ENCODE results near the gene FBXO17.
"Not testable (repeated sequence)": the region's sequence is repeated elsewhere in the genome, so short reads cannot be mapped to it uniquely, and the experiment has no call there.

Gene FBXO17

GRCh38 chr19:38979812-38980211, 4.3 kb upstream of the FBXO17 start:
- no peak for DNase-seq

GRCh38 chr19:38978326-38978689, 2.8 kb upstream of the FBXO17 start:
- no peak for DNase-seq

DNA sequence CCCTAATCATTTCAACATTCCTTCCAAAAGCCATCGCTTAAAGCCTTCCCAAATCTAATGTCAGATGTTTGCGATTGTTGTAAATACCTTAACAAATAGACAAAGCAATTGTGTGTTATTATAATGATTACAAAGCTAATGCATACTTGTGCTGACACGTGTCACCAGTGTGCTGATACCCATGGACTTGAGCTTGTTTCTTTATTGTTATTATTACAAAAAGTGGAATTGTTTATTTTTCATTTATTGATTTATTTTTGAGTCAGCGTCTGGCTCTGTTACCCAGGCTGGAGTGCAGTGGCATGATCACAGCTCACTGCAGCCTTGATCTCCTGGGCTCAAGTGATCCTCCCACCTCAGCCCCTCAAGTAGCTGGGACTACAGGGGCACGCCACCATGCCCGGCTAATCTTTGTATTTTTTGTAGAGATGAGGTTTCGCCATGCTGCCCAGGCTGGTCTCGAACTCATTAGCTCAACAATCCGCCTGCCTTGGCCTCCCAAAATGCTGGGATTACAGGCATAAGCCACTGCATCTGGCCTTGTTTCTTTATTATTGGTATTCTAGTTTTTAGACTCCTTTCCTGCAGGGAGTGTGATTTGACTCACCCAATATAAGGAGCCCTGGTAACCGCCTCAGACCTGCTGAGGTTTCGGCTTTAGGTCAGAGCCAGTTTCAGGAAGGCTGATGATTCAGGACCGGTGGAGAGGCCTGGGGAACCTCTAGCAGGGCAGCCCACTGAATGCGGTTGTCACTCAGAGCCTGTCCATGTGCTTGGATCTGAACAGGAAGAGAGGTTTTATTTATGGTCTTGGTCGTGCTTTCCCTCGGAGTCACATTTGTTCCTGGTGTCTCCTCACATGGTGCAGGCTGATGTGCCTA, 2.1 kb upstream of the FBXO17 start:
- DNase-seq, result no peak

GRCh38 chr19:38975861-38976271, 324 bp upstream of the FBXO17 start:
- DNase-seq, result no peak

- DNase-seq, result no peak
These were observed 823 bp downstream of the FBXO17 start for GRCh38 chr19:38974624-38975213.

GRCh38 chr19:38971672-38972071, 3.9 kb downstream of the FBXO17 start:
- DNase-seq, result no peak

DNA sequence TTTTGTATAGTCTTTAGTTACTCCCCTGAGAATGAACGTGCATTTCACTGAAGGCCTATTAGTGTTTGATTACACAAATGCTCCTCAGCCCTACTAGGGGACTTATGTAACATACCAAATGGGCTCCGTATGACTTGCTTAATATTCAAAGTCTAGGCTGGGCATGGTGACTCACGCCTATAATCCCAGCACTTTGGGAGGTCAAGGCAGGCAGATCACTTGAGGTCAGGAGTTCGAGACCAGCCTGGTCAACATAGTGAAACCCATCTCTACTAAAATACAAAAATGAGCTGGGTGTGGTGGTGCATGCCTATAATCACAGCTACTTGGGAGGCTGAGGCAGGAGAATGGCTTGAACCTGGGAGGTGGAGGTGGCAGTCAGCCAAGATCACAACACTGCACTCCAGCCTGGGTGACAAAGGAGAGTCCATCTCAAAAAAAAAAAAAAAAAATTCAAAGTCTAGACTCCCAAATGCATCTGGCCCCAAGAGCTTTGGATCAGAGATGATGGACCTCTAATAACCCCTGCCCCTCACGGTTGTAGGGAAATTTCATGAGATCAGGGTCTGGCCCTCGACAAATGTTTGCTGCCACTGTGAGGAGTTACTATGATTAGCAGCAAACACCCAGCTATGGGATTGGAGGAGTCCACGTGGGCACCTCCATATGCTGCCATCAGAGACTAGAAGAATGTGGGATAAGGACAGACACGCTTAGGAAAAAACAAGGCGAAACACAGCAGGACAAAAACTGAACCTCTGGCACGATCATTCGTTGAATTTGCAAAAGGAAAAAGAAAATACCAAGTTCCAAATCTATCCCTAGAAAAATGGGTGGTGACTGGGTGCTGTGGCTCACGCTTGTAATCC, 4.6 kb downstream of the FBXO17 start:
- DNase-seq, result no peak

DNA sequence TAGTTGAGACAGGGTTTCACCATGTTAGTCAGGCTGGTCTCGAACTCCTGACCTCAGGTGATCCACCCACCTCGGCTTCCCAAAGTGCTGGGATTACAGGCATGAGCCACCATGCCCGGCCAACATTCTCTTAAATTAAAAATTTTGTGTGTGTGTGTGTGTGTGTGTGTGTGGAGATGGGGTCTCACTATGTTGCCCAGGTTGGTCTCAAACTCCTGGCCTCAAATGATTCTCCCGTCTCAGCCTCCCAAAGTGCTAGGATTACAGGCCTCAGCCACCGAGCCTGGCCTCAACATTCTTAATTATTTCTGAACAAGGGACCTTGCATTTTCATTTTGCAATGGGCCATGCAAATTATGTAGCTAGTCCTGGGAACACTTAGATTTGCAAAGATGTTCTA, 9.4 kb downstream of the FBXO17 start:
- DNase-seq, result not testable (repeated sequence)

GRCh38 chr19:38964738-38965137, 10.8 kb downstream of the FBXO17 start:
- DNase-seq, result no peak

GRCh38 chr19:38959618-38960017, 15.9 kb downstream of the FBXO17 start:
- no peak for DNase-seq

GRCh38 chr19:38958301-38958700, 17.2 kb downstream of the FBXO17 start:
- DNase-seq, result no peak

DNA sequence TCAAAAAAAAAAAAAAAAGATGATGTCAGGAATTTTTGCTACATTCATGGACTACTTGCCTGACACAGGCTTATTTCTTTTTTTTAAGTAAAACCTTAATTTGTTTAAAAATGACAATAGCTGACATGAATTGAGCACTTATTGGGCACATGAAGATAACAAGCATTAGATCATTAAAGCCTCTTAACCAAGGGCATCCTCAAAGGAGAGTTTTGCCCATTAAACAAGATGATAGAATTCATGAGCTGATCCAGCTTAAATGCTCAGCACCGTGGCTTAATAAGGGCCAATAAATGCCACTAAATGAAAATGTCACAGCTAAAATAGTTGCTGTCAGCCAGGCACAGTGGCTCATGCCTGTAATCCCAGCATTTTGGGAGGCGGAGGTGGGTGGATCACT, 19.3 kb downstream of the FBXO17 start:
- DNase-seq, result no peak

DNA sequence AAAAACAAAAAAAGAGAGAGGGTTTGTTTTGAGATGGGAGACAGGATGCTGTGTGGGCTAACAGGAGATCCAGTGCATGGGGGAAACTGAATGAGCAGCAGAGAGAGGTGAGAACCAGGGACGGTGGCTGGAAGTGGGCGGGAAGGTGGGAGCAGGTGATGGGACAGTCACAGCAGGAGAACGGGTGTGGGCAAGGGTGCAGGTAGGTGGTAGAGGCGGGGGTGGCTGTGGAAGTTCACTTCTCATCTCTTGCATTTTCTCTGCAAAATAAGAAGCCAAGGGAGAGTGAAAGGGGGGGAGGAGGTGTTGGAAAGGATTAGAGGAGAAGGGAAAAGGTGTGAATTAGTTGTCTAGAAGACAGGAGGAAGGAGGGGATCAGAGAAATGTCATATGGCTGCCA, 21.9 kb downstream of the FBXO17 start:
- DNase-seq, result no peak

DNA sequence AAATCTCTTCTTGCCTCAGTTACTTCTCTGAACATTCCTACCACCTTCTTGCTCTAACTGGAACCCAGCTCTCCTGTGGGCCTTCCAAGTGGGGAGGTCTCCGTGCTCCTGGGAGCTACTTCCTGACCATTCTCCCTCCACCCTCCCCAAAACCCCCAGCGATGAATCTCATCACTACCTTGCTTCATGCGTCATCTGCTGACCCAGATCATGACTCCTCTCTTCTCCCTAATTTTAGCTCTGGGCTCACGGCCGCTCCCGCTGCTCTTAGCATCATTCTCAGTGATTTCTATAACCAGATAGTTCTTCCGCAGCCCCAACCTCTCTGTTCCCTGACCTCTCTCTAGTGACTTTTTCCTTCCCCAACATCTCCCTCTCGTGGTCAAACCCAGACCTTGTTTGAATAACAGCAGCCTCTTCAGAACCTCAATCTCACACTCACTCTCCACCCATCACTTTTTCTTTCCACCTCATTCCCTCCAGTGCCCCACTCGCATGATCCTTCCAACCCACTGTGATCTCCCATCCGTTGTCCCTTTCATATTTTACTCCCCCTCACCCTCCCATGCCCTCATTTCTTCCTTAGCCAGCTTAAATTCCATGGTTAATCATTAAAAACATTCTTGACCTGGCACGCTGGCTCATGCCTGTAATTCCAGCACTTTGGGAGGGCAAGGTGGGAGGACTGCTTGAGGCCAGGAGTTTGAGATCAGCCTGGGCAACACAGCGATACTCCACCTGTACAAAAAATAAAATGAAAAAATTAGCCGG, 23.0 kb downstream of the FBXO17 start:
- no peak for DNase-seq

GRCh38 chr19:38951187-38951586, 24.4 kb downstream of the FBXO17 start:
- no peak for DNase-seq

- DNase-seq, result peak; percentile 83
These were observed 25.8 kb downstream of the FBXO17 start for GRCh38 chr19:38949580-38950367.

DNA sequence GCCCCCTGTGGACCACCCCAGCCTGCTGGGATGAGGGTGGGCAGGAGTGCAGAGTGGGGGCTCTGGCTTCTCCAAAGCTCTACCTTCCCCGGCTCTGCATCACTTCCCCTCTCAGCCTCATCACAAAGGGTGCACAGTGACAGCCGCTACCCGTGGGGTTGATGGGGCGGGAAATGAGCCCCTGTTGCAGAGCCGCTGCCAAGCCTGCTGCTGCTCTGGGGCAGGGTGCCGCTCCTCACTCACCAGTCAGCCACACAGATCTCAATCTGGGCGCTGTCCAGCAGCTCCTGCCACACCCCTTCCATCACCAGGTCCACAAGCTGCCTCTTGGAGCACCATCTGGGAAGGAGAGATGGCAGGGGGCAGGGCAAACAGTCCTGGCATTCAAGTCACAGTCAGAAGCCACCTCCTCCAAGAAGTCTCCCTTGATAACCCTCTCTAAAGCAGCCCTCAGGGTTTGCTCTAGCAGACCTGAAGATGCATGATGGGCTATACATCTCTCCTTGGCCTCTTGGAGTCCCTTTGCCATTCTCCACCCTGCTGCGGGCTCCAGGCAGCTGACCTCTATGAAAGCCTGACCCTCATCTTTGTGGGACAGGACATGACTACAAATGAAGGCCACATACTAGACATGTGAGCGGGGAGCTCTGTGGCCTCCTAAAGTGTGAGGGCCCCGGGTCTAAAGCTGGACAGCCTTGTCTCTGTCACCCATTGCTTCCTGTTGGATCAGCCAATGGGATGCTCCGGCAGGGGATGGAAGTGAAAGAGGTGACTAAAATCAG, 29.1 kb downstream of the FBXO17 start:
- DNase-seq, result no peak

DNA sequence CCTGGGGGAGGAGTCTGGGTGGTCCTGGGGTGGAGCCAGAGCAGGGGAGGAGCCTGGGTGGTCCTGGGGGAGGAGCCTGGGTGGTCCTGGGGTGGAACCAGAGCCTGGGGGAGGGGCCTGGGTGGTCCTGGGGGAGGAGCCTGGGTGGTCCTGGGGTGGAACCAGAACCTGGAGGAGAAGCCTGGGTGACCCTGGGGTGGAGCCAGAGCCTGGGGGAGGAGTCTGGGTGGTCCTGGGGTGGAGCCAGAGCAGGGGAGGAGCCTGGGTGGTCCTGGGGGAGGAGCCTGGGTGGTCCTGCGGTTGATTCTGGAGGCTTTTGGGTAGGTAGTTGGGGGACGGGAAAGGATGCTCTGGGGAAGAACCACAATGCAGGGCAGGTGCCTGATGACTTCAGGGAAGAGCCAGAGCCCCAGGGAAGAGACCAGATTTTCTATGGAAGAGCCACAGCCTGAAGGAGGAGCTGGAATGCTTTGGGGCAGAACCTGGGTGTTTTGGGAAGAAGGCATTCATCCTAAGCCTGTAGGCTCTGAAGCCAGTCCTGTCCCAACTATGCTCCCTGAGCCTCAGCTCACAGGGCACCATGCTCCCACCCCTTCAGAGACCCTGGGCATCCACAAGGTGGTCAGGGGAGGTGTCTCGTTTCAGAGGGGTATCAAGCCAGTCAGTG, 29.8 kb downstream of the FBXO17 start:
- no peak for DNase-seq

DNA sequence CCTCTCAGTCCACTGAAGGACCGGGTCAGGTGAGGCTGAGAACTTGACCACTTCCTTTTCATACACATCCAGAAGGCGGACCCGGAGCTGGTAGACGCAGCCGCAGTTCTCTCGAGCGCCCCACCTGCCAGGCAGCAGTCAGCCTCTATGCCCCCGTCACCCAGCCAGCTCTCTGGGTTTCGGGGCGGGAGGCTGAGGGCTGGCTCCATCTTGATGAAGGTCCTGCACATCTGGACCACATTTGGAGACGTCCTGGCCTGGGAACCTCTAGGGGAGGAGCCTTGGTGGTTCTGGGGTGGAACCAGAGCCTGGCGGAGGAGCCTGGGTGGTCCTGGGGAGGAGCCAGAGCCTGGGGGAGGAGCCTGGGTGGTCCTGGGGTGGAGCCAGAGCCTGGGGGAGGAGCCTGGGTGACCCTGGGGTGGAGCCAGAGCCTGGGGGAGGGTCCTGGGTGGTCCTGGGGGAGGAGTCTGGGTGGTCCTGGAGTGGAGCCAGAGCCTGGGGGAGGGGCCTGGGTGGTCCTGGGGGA, 30.5 kb downstream of the FBXO17 start:
- no peak for DNase-seq

DNA sequence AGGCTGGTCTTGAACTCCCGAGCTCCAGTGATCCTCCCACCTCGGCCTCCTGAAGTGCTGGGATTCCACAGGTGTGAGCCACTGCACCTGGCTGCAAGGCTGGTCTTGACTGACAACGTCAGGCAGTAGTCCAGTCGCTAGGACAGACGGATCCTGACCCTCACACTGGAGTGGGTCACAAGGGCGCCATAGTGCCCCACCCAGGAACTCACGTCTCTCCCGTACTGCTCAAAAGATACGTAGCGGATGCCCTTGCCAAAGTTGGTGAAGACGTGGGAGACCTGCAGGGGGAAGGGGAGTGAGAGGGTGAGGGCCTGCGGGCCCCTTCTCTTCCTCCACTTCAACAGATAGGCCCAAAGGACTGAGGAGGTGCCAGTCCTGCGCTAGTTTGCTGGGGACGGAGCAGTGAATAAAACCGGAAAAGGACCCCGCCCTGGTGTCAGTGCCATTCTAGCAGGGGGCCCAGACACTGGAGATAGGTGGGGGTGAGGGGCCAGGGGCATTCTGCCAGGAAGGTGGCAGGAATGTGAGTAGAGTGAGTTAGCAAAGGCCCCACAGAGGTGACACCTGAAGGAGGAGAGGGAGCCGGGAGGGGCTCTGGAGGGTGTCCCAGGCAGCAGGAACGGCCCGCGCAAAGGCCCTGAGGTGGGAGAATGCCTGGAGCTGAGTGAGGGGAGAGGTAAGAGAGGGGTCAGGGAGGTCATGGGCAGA, 32.9 kb downstream of the FBXO17 start:
- DNase-seq, result no peak
